Right lobe of liver (tissue), 4 donors: ENCODE data around the gene TCF7L2.

ENCODE experiments used
- POLR2A ChIP-seq: fragments of 450-650 bp; IDR thresholded peaks from one replicate; pipeline ENCODE4 v1.6.1; 2017; ENCODE audit warnings: antibody characterized with exemption, mild to moderate bottlenecking
- TF ChIP-seq, protein P1 (sequence below), 4 donors: fragments of 200-600 bp in 3 of 4; fragments of 450-650 bp in 1 of 4; IDR thresholded peaks; one replicate each; pipeline versions ENCODE4 v1.5.1 to v1.8.0; 2016 to 2022; ENCODE audit warnings: antibody characterized with exemption in 4 of 4, mild to moderate bottlenecking in 2 of 4
- donor health status: DM: no; HTN: no; CAD: no.
- donor health status: DM: no; HTN: no; CAD: no.
- donor health status: DM: no; HTN: yes; CAD: no.

DNA sequence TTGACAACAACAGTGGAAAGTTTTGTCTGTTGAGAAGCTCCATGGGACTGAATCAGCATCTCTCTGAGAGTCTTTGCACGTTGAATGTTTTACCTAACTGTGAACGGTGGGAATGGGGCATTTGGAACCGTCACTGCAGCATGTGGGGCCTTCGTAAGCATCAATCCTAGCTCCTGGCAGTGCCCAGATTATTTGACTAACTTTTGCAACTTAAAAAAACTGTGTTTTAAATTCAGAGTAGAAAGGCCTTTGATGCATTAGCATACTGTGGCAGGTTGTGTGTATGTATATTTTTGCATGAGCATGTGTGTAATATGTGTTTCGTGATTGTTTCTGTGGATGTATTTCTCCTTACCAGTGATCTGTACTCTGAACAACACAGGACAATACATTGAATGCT lies 194.5 kb downstream of the TCF7L2 start:
- TF ChIP-seq, protein P1, sequence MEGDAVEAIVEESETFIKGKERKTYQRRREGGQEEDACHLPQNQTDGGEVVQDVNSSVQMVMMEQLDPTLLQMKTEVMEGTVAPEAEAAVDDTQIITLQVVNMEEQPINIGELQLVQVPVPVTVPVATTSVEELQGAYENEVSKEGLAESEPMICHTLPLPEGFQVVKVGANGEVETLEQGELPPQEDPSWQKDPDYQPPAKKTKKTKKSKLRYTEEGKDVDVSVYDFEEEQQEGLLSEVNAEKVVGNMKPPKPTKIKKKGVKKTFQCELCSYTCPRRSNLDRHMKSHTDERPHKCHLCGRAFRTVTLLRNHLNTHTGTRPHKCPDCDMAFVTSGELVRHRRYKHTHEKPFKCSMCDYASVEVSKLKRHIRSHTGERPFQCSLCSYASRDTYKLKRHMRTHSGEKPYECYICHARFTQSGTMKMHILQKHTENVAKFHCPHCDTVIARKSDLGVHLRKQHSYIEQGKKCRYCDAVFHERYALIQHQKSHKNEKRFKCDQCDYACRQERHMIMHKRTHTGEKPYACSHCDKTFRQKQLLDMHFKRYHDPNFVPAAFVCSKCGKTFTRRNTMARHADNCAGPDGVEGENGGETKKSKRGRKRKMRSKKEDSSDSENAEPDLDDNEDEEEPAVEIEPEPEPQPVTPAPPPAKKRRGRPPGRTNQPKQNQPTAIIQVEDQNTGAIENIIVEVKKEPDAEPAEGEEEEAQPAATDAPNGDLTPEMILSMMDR (IDR thresholded peaks at IDR 0.05), result no peak
- TF ChIP-seq POLR2A, result no peak
